Loucy (cell line): Measurements from ENCODE around the gene OLFM1.

Experiments
- H2AFZ ChIP-seq: fragments of 200-600 bp; sonication (generic); 2 replicates; pipeline ENCODE4 v1.6.0; 2016; ENCODE audit warnings: antibody characterized with exemption, mild to moderate bottlenecking, low read length, moderate library complexity
- H3F3A ChIP-seq: fragments of 200-600 bp; 2 replicates; pipeline ENCODE4 v1.6.0; 2016; ENCODE audit warnings: antibody characterized with exemption, low read depth, mild to moderate bottlenecking
- H3K27me3 ChIP-seq: fragments of 200-600 bp; sonication (generic); 2 replicates; pipeline ENCODE4 v1.6.1; 2014; ENCODE audit warnings: low read length, mild to moderate bottlenecking; ENCODE audit not compliant: insufficient read depth, poor library complexity, severe bottlenecking
- H3K36me3 ChIP-seq: fragments of 200-600 bp; sonication (generic); 2 replicates; pipeline ENCODE4 v1.6.1; 2016; ENCODE audit warnings: low read length; ENCODE audit not compliant: insufficient read depth
- H3K4me1 ChIP-seq: fragments of 200-600 bp; sonication (generic); 2 replicates; pipeline ENCODE4 v1.5.1; 2014; ENCODE audit warnings: low read length, mild to moderate bottlenecking; ENCODE audit not compliant: insufficient read depth, poor library complexity, severe bottlenecking
- H3K4me2 ChIP-seq: fragments of 200-600 bp; sonication (generic); 2 replicates; pipeline ENCODE4 v1.6.0; 2014; ENCODE audit warnings: antibody characterized with exemption, low read length, low read depth, mild to moderate bottlenecking; ENCODE audit not compliant: poor library complexity, severe bottlenecking
- H3K4me3 ChIP-seq: fragments of 200-600 bp; sonication (generic); 2 replicates; pipeline ENCODE4 v1.5.1; 2014; ENCODE audit warnings: low read length, mild to moderate bottlenecking, mixed read lengths; ENCODE audit not compliant: poor library complexity, severe bottlenecking
- H3K79me2 ChIP-seq: fragments of 200-600 bp; sonication (generic); 2 replicates; pipeline ENCODE4 v1.6.1; 2014; ENCODE audit warnings: low read length; ENCODE audit not compliant: insufficient read depth
- H3K9ac ChIP-seq: fragments of 200-600 bp; sonication (generic); 2 replicates; pipeline ENCODE4 v1.6.0; 2014; ENCODE audit warnings: mild to moderate bottlenecking, low read depth, low read length, moderate library complexity; ENCODE audit not compliant: poor library complexity, severe bottlenecking
- H3K9me2 ChIP-seq: fragments of 200-600 bp; sonication (generic); replicated peaks from 2 replicates; pipeline ENCODE4 v1.6.1; 2016; ENCODE audit warnings: low read depth, low read length, mixed read lengths
- H3K9me3 ChIP-seq: fragments of 200-600 bp; sonication (generic); 2 replicates; pipeline ENCODE4 v1.6.1; 2014; ENCODE audit warnings: mild to moderate bottlenecking, antibody characterized with exemption, low read length, low read depth; ENCODE audit not compliant: insufficient read depth
- H4K20me1 ChIP-seq: fragments of 200-600 bp; sonication (generic); 2 replicates; pipeline ENCODE4 v1.6.0; 2014; ENCODE audit warnings: antibody characterized with exemption, low read length, mild to moderate bottlenecking; ENCODE audit not compliant: insufficient read depth, poor library complexity, severe bottlenecking
- EZH2phosphoT487 ChIP-seq: fragments of 200-600 bp; IDR thresholded peaks from 2 replicates; pipeline ENCODE4 v1.6.1; 2018; ENCODE audit warnings: antibody characterized with exemption, mild to moderate bottlenecking, moderate library complexity, borderline replicate concordance
- TF ChIP-seq, protein P1 (sequence below): fragments of 200-600 bp; sonication (generic); conservative IDR thresholded peaks from 2 replicates; pipeline ENCODE4 v1.5.1; 2014; ENCODE audit warnings: mild to moderate bottlenecking, antibody characterized with exemption, low read length

OLFM1 gene

DNA sequence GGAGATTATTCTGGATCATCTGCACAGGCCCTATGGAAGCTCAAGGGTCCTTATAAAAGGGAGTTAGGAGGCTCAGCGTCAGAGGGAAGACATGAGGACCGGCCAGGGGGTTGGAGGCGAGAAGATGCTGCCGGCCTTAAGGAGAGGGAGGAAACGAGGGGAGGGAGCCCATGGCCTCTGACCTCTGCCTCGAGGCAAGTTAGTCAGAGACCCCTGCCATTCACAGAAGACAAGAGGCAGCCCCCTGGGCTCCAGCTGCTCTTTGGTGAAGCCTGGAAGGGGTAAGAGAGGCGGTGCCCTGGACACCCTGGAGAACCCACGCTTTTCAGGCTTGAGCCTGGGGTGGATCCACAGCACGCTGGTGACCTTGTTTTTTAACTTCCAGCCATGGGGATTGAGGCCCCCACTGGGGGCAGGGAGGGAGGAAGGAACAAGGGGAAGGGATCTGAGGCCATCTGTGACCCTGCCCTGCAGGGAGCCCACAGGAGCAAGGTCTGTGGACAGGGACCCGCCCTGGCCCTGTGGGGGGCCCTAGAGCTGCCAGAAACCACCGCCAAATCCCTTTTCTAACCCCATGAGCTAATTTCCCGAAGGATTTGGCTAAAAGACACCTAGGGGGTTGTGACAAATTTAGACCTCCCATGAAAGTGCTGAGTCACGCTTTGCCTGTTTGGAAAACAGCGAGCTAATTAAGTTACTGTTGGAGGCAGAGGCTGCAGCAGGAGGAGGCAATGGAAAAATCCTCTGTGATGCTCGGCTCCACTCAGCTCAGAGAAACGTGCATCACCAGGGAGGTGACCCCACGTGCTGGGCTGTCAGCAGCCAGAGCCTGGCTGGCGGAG lies 49.7 kb downstream of the OLFM1 start:
- Histone ChIP-seq H3K79me2 (no peaks in the 10 kb centered on the region), H3F3A (no peaks in the 10 kb centered on the region), H3K4me2 (no peak overlapping the region), H3K9me3 (peaks cover 8% of the 10 kb centered on the region; the same call in 1 of the 2 replicates), H2AFZ (no peak overlapping the region), H4K20me1 (no peaks in the 10 kb centered on the region), H3K27me3 (no peaks in the 10 kb centered on the region), H3K36me3 (no peaks in the 10 kb centered on the region), H3K9ac (no peak overlapping the region), H3K4me3 (no peak overlapping the region), H3K9me2 (no peaks in the 10 kb centered on the region), H3K4me1 (no peaks in the 10 kb centered on the region)
- no peak for TF ChIP-seq EZH2phosphoT487
- TF ChIP-seq, protein P1, sequence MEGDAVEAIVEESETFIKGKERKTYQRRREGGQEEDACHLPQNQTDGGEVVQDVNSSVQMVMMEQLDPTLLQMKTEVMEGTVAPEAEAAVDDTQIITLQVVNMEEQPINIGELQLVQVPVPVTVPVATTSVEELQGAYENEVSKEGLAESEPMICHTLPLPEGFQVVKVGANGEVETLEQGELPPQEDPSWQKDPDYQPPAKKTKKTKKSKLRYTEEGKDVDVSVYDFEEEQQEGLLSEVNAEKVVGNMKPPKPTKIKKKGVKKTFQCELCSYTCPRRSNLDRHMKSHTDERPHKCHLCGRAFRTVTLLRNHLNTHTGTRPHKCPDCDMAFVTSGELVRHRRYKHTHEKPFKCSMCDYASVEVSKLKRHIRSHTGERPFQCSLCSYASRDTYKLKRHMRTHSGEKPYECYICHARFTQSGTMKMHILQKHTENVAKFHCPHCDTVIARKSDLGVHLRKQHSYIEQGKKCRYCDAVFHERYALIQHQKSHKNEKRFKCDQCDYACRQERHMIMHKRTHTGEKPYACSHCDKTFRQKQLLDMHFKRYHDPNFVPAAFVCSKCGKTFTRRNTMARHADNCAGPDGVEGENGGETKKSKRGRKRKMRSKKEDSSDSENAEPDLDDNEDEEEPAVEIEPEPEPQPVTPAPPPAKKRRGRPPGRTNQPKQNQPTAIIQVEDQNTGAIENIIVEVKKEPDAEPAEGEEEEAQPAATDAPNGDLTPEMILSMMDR, result no peak

DNA sequence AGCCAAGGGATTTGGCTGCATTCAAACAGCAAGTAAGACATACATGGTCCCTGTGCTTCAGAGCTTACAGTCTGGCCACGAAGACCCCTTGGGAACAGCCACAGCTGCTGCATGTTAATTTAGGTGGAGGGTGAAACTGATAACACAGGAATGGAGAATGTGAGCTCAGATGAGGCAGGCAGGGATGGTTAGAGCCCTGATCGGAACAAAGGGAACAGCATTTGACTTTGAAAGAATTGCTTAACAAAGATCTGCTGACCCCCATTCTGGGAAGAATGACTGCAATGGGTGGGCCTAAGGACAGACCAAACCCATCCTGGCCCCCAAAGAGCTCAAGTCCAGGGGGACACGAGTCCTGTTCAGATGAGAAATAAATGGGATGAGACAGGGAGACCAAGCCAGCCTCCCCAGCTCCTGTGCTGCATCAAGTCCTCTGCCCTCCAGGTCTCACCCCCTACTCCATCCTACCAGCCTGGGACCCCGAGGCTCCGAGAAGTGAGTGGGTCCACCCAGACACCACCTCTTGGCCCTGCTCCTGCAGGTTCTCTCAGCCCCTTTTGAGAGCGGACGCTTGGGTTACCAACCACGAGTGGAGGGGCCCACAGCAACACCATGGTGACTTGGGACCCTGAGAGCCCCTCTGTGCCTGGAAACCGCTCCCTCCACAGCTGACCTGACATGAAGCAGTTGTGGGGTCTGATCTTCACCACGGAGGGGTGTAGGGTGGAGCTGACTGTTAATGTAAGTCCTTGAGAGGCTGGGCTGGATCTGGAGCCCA lies 50.8 kb downstream of the OLFM1 start:
- Histone ChIP-seq H3K4me1 (no peaks in the 10 kb centered on the region), H3K9me3 (peaks cover 8% of the 10 kb centered on the region; the same call in 1 of the 2 replicates), H4K20me1 (no peaks in the 10 kb centered on the region), H3K79me2 (no peaks in the 10 kb centered on the region), H2AFZ (no peak overlapping the region), H3K9ac (no peak overlapping the region), H3K36me3 (no peaks in the 10 kb centered on the region), H3K4me2 (no peak overlapping the region), H3F3A (no peaks in the 10 kb centered on the region), H3K4me3 (no peak overlapping the region), H3K9me2 (no peaks in the 10 kb centered on the region), H3K27me3 (no peaks in the 10 kb centered on the region)
- TF ChIP-seq, protein P1, result no peak
- TF ChIP-seq EZH2phosphoT487, result no peak

GRCh38 chr9:135139366-135139959 lies 52.0 kb downstream of the OLFM1 start:
- Histone ChIP-seq H3K9me2 (no peaks in the 10 kb centered on the region), H3K4me3 (no peak overlapping the region), H3K79me2 (no peaks in the 10 kb centered on the region), H4K20me1 (no peaks in the 10 kb centered on the region), H3K9me3 (peaks cover 8% of the 10 kb centered on the region; the same call in 1 of the 2 replicates), H3K27me3 (no peaks in the 10 kb centered on the region), H3K4me2 (no peak overlapping the region), H3K9ac (no peak overlapping the region), H2AFZ (no peak overlapping the region), H3K4me1 (no peaks in the 10 kb centered on the region), H3F3A (no peaks in the 10 kb centered on the region), H3K36me3 (no peaks in the 10 kb centered on the region)
- no peak for TF ChIP-seq EZH2phosphoT487
- TF ChIP-seq, protein P1, result no peak
